IMR-90 (cell line): ENCODE data around the gene ALOX12. TPM values are rescaled to one million over a fixed set of nuclear protein-coding genes. Genes with fewer than 3 reads are reported as not detected.

ENCODE experiments used
- ATAC-seq: fragments of 200-7000 bp; cut with Tn5 transposase; 2 replicates; pipeline ENCODE4 v1.9.1; 2020; ENCODE audit warnings: low read depth, mild to moderate bottlenecking, moderate library complexity
- BruUV-seq: library from RNA; stranded (reverse); fragments of 400-500 nt; replicated peaks from 2 replicates; lab custom pipeline; 2021; lab: Mats Ljungman, UMichigan
- CTCF ChIA-PET: fragments of 300-600 bp; formaldehyde crosslinking; extraction: SDS; loops from one replicate; lab custom pipeline; 2021; ENCODE audit warnings: antibody characterized with exemption; lab: Yijun Ruan, JAX
- POLR2A ChIA-PET: fragments of 300-600 bp; sonication (Branson Sonifier 250); formaldehyde crosslinking; loops from one replicate; lab custom pipeline; 2022; ENCODE audit warnings: antibody characterized with exemption; ENCODE audit not compliant: unreplicated experiment; lab: Charles Lee
- DNase-seq: peaks from one replicate; pipeline ENCODE4 v3.0.0; 2013
- H2AFZ ChIP-seq: replicated peaks from 2 replicates; pipeline ENCODE3; 2013; ENCODE audit warnings: low read length, mild to moderate bottlenecking; ENCODE audit not compliant: poor library complexity
- H2AK5ac ChIP-seq: 2 replicates; pipeline ENCODE4 v1.6.1; 2013; ENCODE audit warnings: low read depth, low read length, inconsistent platforms
- H2AK9ac ChIP-seq: replicated peaks from 2 replicates; pipeline ENCODE3; 2013; ENCODE audit warnings: mild to moderate bottlenecking, low read depth, low read length, moderate library complexity; ENCODE audit not compliant: poor library complexity
- H2BK120ac ChIP-seq: 2 replicates; pipeline ENCODE4 v1.6.1; 2013; ENCODE audit warnings: low read depth, low read length, inconsistent platforms
- H2BK15ac ChIP-seq: 3 replicates; pipeline ENCODE4 v1.6.1; 2013; ENCODE audit warnings: low read depth, low read length, inconsistent platforms
- H2BK20ac ChIP-seq: 2 replicates; pipeline ENCODE4 v1.6.1; 2013; ENCODE audit warnings: low read depth, mild to moderate bottlenecking, inconsistent platforms, low read length, moderate library complexity
- H2BK5ac ChIP-seq: 2 replicates; pipeline ENCODE4 v1.6.1; 2013; ENCODE audit warnings: mild to moderate bottlenecking, low read depth, low read length, inconsistent platforms; ENCODE audit not compliant: poor library complexity, severe bottlenecking
- H3K14ac ChIP-seq: replicated peaks from 2 replicates; pipeline ENCODE4 v1.6.1; 2013; ENCODE audit warnings: low read depth, low read length, inconsistent platforms
- H3K18ac ChIP-seq: 2 replicates; pipeline ENCODE4 v1.6.1; 2013; ENCODE audit warnings: low read depth, low read length, control low read depth
- H3K23ac ChIP-seq: 2 replicates; pipeline ENCODE4 v1.6.1; 2013; ENCODE audit warnings: low read depth, low read length, inconsistent platforms
- H3K27ac ChIP-seq: 2 replicates; pipeline ENCODE4 v1.5.1; 2013; ENCODE audit warnings: mild to moderate bottlenecking, control low read depth, low read length; ENCODE audit not compliant: insufficient read depth
- H3K27me3 ChIP-seq: 2 replicates; pipeline ENCODE4 v1.6.1; 2013; ENCODE audit warnings: low read length; ENCODE audit not compliant: control insufficient read depth, insufficient read depth
- H3K36me3 ChIP-seq: 2 replicates; pipeline ENCODE4 v1.6.1; 2013; ENCODE audit warnings: low read length, mixed read lengths; ENCODE audit not compliant: control insufficient read depth, insufficient read depth
- H3K4ac ChIP-seq: 2 replicates; pipeline ENCODE4 v1.6.1; 2013; ENCODE audit warnings: low read depth, low read length, inconsistent platforms
- H3K4me1 ChIP-seq: 2 replicates; pipeline ENCODE4 v1.6.1; 2013; ENCODE audit warnings: low read length, mixed read lengths; ENCODE audit not compliant: control insufficient read depth, insufficient read depth
- H3K4me2 ChIP-seq: 2 replicates; pipeline ENCODE4 v1.6.1; 2013; ENCODE audit warnings: low read depth, mild to moderate bottlenecking, control low read depth, low read length, moderate library complexity
- H3K4me3 ChIP-seq: 2 replicates; pipeline ENCODE4 v1.5.1; 2013; ENCODE audit warnings: low read depth, mild to moderate bottlenecking, control low read depth, low read length, moderate library complexity; ENCODE audit not compliant: insufficient read depth
- H3K56ac ChIP-seq: 2 replicates; pipeline ENCODE4 v1.6.1; 2013; ENCODE audit warnings: low read length, inconsistent platforms; ENCODE audit not compliant: insufficient read depth; ENCODE audit errors: extremely low read depth
- H3K79me1 ChIP-seq, 2 experiments: 2 replicates each; pipeline ENCODE4 v1.6.1; 2013; ENCODE audit warnings: low read length in 2 of 2, inconsistent platforms in 1 of 2, low read depth in 1 of 2
- H3K9ac ChIP-seq: 2 replicates; pipeline ENCODE4 v1.6.1; 2013; ENCODE audit warnings: low read depth, low read length, control low read depth
- H3K9me1 ChIP-seq: 2 replicates; pipeline ENCODE4 v1.6.1; 2013; ENCODE audit warnings: low read length, inconsistent platforms; ENCODE audit not compliant: insufficient read depth
- H3K9me3 ChIP-seq: 2 replicates; pipeline ENCODE4 v1.6.1; 2013; ENCODE audit warnings: low read length; ENCODE audit not compliant: control insufficient read depth, insufficient read depth
- H4K20me1 ChIP-seq: 2 replicates; pipeline ENCODE4 v1.6.1; 2013; ENCODE audit warnings: low read length, inconsistent platforms; ENCODE audit not compliant: insufficient read depth
- H4K5ac ChIP-seq: 2 replicates; pipeline ENCODE4 v1.6.1; 2013; ENCODE audit warnings: mild to moderate bottlenecking, low read depth, low read length, control low read depth
- H4K8ac ChIP-seq, 2 experiments: 2 replicates each; pipeline ENCODE4 v1.6.1; 2013; ENCODE audit warnings: low read depth in 2 of 2, low read length in 2 of 2, control low read depth in 1 of 2, inconsistent platforms in 1 of 2
- H4K91ac ChIP-seq: 2 replicates; pipeline ENCODE4 v1.6.1; 2013; ENCODE audit warnings: low read depth, low read length, inconsistent platforms; ENCODE audit not compliant: insufficient read depth
- CEBPB ChIP-seq: IDR thresholded peaks from 2 replicates; pipeline ENCODE4 v1.6.1; 2012; ENCODE audit warnings: low read depth, low read length, improper control_type of control experiment
- CHD1 ChIP-seq: IDR thresholded peaks from 2 replicates; pipeline ENCODE4 v1.6.1; 2012; ENCODE audit warnings: low read depth, low read length, improper control_type of control experiment
- ELK1 ChIP-seq: fragments of 150-350 bp; IDR thresholded peaks from 2 replicates; pipeline ENCODE4 v1.6.1; 2016; ENCODE audit warnings: low read depth, mild to moderate bottlenecking, low read length, moderate library complexity, borderline replicate concordance
- MAFK ChIP-seq: IDR thresholded peaks from 2 replicates; pipeline ENCODE4 v1.6.1; 2012; ENCODE audit warnings: low read depth, low read length, improper control_type of control experiment
- MAZ ChIP-seq: IDR thresholded peaks from 2 replicates; pipeline ENCODE4 v1.6.1; 2012; ENCODE audit warnings: low read depth, mild to moderate bottlenecking, low read length, improper control_type of control experiment, moderate library complexity, borderline replicate concordance
- POLR2A ChIP-seq: IDR thresholded peaks from 2 replicates; pipeline ENCODE4 v1.6.1; 2012; ENCODE audit warnings: mild to moderate bottlenecking, low read depth, low read length
- RAD21 ChIP-seq: IDR thresholded peaks from 2 replicates; pipeline ENCODE4 v1.6.1; 2012; ENCODE audit warnings: low read length, improper control_type of control experiment
- RCOR1 ChIP-seq: IDR thresholded peaks from 2 replicates; pipeline ENCODE4 v1.6.1; 2012; ENCODE audit warnings: mild to moderate bottlenecking, low read length, improper control_type of control experiment; ENCODE audit not compliant: insufficient replicate concordance
- SMC3 ChIP-seq: fragments of 150-350 bp; IDR thresholded peaks from 2 replicates; pipeline ENCODE4 v1.6.1; 2016; ENCODE audit warnings: low read depth, mild to moderate bottlenecking, antibody characterized with exemption, low read length, moderate library complexity
- USF2 ChIP-seq: fragments of 150-350 bp; IDR thresholded peaks from 2 replicates; pipeline ENCODE4 v1.6.1; 2017; ENCODE audit warnings: mild to moderate bottlenecking, antibody characterized with exemption, low read length, low read depth
- WGBS, 2 experiments: methylation state at CpG; one replicate each; pipeline versions ENCODE4 v1.1.5 to v1.1.7; 2013; ENCODE audit warnings: missing lambda C conversion rate in 2 of 2; ENCODE audit not compliant: insufficient read length in 1 of 2; ENCODE audit errors: extremely low coverage in 2 of 2; 5-methylcytosine and 5-hydroxymethylcytosine counted together
- dilution Hi-C: fragments of 300-500 bp; cut with HindIII; formaldehyde crosslinking; loops from one replicate; pipeline ENCODE4 v1.14.3; 2018; ENCODE audit warnings: low sequenced_read_pairs; ENCODE audit not compliant: unreplicated experiment
- in situ Hi-C: fragments of 300-500 bp; cut with MboI; formaldehyde crosslinking; loops from 3 replicates; pipeline ENCODE4 v1.14.3; 2019; ENCODE audit warnings: low sequenced_read_pairs, inconsistent platforms, mixed read lengths
- intact Hi-C: fragments of 100-400 bp; cut with micrococcal nuclease; formaldehyde crosslinking; loops from 2 replicates; pipeline ENCODE4 v1.10.0; 2022
- polyA plus RNA-seq, 3 experiments: library from polyadenylated mRNA; depleted of rRNA; stranded (reverse); fragments of >200 nt; gene quantifications; 2 replicates each; pipeline ENCODE4 v1.2.3, GENCODE V29; 2012; ENCODE audit warnings: low replicate concordance in 1 of 3
- total RNA-seq: library from RNA; depleted of rRNA; stranded (reverse); fragments of >200 nt; gene quantifications from 2 replicates; pipeline ENCODE4 v1.2.3, GENCODE V29; 2012

ALOX12 gene
- total and polyA plus RNA-seq, 2 of the 4 experiments (the other 2 are of a cell fraction) = 0.03 TPM; not detected in 1

- DNase-seq (no peak), ATAC-seq (no peak)
- no peaks in the 10 kb centered on the region for H3K27me3 ChIP-seq
- no peak overlapping the region for H2BK5ac ChIP-seq
- TF ChIP-seq RAD21 = no peak
- TF ChIP-seq MAFK = no peak
- no peak for TF ChIP-seq CHD1
- TF ChIP-seq RCOR1 = no peak
- no peak for TF ChIP-seq ELK1
- TF ChIP-seq POLR2A = no peak
- no peak for TF ChIP-seq MAZ
- TF ChIP-seq SMC3 = no peak
- TF ChIP-seq USF2 = no peak
- no peak for TF ChIP-seq CEBPB
- no peak overlapping the region for H2BK15ac ChIP-seq
- H2AK9ac ChIP-seq = no peak overlapping the region
- H3K27ac ChIP-seq = no peak overlapping the region
- H3K56ac ChIP-seq = no peak overlapping the region
- H3K4me3 ChIP-seq = no peak overlapping the region
- POLR2A ChIA-PET = no interaction called here
- peaks cover 8% of the 10 kb centered on the region; the same call in 1 of the 2 replicates for H3K4me1 ChIP-seq
- CTCF ChIA-PET = no interaction called here
- H3K9me1 ChIP-seq = no peaks in the 10 kb centered on the region
- in situ Hi-C loops (no loop called here), dilution Hi-C loops (no loop called here), intact Hi-C loops (no loop called here)
- no peak overlapping the region for H2AK5ac ChIP-seq
- no peak overlapping the region for H2AFZ ChIP-seq
- H3K9me3 ChIP-seq = no peaks in the 10 kb centered on the region
- no peak overlapping the region for H3K4ac ChIP-seq
- H4K5ac ChIP-seq = no peak overlapping the region
- no peak overlapping the region for H3K4me2 ChIP-seq
- no peak overlapping the region for H2BK20ac ChIP-seq
- no peak overlapping the region for H2BK120ac ChIP-seq
- H4K20me1 ChIP-seq = peaks cover 10% of the 10 kb centered on the region
- peaks cover 44% of the 10 kb centered on the region for H3K36me3 ChIP-seq
- no peak overlapping the region for H3K23ac ChIP-seq
- no peak overlapping the region for H4K8ac ChIP-seq
- no peak overlapping the region for H3K18ac ChIP-seq
- peaks cover 3 to 17% of the 10 kb centered on the region in 2 experiments for H3K79me1 ChIP-seq
- no peak overlapping the region for H4K91ac ChIP-seq
- BruUV-seq = no TSS peak
- WGBS, 2 experiments = 57% methylated on average over 2 of the region's 11 CpGs; no CpG with 5 or more reads in 1 of the 2 experiments
- H3K14ac ChIP-seq = no peak overlapping the region
- H3K9ac ChIP-seq = no peak overlapping the region
Observed at GRCh38 chr17:6998855-6999508, 3.1 kb downstream of the ALOX12 start.
